Chondrocyte (in vitro differentiated cells): Measurements from ENCODE around the gene APRT. TPM values are rescaled to one million over a fixed set of nuclear protein-coding genes. Genes with fewer than 3 reads are reported as not detected.
"Not testable (repeated sequence)": the region's sequence is repeated elsewhere in the genome, so short reads cannot be mapped to it uniquely, and the experiment has no call there.

ENCODE experiments used
- DNase-seq: peaks from one replicate; pipeline ENCODE4 v3.0.0; 2021; ENCODE audit warnings: mixed read lengths, low spot score
- H3K27ac Mint-ChIP-seq: one replicate; pipeline ENCODE4 v1.8.0; 2021; ENCODE audit warnings: mild to moderate bottlenecking, moderate library complexity, mixed read lengths; ENCODE audit not compliant: unreplicated experiment
- H3K27me3 Mint-ChIP-seq: 2 replicates; pipeline ENCODE4 v1.8.0; 2021; ENCODE audit warnings: low read depth, mixed read lengths
- H3K36me3 Mint-ChIP-seq: 2 replicates; pipeline ENCODE4 v1.8.0; 2021; ENCODE audit warnings: low read depth, mixed read lengths
- H3K4me1 Mint-ChIP-seq: 2 replicates; pipeline ENCODE4 v1.8.0; 2021; ENCODE audit warnings: low read depth, mild to moderate bottlenecking, mixed read lengths
- H3K4me3 Mint-ChIP-seq: one replicate; pipeline ENCODE4 v1.8.0; 2021; ENCODE audit warnings: mild to moderate bottlenecking, moderate library complexity, mixed read lengths; ENCODE audit not compliant: unreplicated experiment
- H3K9me3 Mint-ChIP-seq: 2 replicates; pipeline ENCODE4 v1.8.0; 2021; ENCODE audit warnings: low read depth, mixed read lengths
- total RNA-seq: library from RNA; stranded (reverse); gene quantifications from 3 replicates; pipeline ENCODE4 v1.2.1, GENCODE V29; 2021
- TF ChIP-seq, protein P1 (sequence below): fragments of 200-600 bp; sonication (generic); IDR thresholded peaks from 2 replicates; pipeline ENCODE4 v1.5.0; 2021; ENCODE audit warnings: antibody characterized with exemption, mild to moderate bottlenecking, moderate library complexity

Gene APRT
- total RNA-seq, 1 donor from 2014 or later: 68.8 TPM

DNA sequence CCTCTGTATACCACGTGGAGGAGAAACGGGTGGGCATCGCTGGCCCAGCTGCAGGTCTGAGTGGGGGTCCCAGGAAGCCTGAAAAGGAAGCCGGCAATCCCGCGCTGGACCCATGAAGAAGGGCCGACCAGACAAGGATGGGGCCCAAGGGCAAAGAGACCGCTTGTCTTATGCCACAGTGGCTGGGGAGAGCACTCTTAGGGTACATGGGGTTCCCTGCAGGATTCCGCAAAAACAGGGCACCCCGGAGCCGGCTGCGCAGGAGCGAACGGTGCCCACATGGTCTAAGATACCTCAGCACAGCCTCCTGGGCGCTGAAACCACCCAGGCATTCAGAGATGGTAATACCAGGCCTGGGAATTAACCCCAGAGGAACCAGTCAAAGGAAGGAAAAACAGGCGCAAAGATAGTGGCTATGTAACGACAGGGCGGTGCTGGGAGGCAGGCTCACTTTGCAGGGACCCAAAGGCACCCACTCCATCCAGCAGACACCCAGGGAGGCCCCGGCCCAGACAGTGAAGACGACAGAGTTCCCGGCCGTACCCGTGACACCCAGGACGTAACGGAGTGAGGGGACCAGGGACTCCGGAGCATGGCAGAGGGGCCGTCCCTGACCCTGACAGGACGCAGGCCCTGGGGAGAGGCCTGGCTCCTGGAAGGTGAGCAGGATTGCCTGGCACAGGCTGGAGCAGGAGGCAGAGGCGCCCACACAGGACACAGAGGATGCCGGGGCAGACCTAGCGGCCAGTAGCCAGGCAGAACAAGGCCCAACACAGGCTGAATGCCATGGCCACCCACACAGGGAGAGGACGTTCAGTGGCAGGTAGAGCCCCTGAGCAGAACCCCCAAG lies 37.0 kb downstream of the APRT start:
- TF ChIP-seq, protein P1, sequence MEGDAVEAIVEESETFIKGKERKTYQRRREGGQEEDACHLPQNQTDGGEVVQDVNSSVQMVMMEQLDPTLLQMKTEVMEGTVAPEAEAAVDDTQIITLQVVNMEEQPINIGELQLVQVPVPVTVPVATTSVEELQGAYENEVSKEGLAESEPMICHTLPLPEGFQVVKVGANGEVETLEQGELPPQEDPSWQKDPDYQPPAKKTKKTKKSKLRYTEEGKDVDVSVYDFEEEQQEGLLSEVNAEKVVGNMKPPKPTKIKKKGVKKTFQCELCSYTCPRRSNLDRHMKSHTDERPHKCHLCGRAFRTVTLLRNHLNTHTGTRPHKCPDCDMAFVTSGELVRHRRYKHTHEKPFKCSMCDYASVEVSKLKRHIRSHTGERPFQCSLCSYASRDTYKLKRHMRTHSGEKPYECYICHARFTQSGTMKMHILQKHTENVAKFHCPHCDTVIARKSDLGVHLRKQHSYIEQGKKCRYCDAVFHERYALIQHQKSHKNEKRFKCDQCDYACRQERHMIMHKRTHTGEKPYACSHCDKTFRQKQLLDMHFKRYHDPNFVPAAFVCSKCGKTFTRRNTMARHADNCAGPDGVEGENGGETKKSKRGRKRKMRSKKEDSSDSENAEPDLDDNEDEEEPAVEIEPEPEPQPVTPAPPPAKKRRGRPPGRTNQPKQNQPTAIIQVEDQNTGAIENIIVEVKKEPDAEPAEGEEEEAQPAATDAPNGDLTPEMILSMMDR: no peak
- no peak overlapping the region for H3K4me3 Mint-ChIP-seq
- H3K4me1 Mint-ChIP-seq: peaks cover 76% of the 10 kb centered on the region
- H3K27ac Mint-ChIP-seq: no peak overlapping the region
- no peaks in the 10 kb centered on the region for H3K27me3 Mint-ChIP-seq
- no peaks in the 10 kb centered on the region for H3K9me3 Mint-ChIP-seq
- no peaks in the 10 kb centered on the region for H3K36me3 Mint-ChIP-seq
- no peak for DNase-seq

DNA sequence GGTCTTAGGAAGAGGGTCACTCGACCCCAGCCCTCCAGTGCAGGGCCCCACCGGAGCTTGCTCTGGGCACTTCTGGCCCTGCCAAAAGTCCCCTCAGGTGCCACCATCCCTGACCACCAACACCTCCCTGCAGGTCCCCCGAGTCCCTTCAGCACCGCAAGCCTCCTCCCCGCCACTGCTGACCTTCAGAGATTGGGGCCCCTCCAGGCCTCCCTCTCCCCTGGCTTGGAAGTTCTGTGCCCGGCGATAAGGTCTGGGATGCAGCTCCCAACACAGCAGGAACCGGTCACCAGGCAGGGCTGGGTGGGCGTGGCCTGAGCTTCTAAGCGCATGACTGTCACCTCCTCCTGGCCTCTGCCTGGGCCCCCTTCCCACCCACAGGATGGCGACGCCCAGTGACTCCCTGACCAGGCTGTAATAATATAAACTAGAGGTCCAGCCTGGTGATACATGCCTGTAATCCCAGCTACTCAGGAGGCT lies 37.9 kb downstream of the APRT start:
- Mint-ChIP-seq H3K4me3 (peak overlapping the region; percentile 53), H3K27me3 (no peaks in the 10 kb centered on the region), H3K4me1 (peaks cover 78% of the 10 kb centered on the region), H3K27ac (peak overlapping the region; percentile 86), H3K36me3 (no peaks in the 10 kb centered on the region), H3K9me3 (no peaks in the 10 kb centered on the region)
- DNase-seq: no peak
- TF ChIP-seq, protein P1: no peak

DNA sequence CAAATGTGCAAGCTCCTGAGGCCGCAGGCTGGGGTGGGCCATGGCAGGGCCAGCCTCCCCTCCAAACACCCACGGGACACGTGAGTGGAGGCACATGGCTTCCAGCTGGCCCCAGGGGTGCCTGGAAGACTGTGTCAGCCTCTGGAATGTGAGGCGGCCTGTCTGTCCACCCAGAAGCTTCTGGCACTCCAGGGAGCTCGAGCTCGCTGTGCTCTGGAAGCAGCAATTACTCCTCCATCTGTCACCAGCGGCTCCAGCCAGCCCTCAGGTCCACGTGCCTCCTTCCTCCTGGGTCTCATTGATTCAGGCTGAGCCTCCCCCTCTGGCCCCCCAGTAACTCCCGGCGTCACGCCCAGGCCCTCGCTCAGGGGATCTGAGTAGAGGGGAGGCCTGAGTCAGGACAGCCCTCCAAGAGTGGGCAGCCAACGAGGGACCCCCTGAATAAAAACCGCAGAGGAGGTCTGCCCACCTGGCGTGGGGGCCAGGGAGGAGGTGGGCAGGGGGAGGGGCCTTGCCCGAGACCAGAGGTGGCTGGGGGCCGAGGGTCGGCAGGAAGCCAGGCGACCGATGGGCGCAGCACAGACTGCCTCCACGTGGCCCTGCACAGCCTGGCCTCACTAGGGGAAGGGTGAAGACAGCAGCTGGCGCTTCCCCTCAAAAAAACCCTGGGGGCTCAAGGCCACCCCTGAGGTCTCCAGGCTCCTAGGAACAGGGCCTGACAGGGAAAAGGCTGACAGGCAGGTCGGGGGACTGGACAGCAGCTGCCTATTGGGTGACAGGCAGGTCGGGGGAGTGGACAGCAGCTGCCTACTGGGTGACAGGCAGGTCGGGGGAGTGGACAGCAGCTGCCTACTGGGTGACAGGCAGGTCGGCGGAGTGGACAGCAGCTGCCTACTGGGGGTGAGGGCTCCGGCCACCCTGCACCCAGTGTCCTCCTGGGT lies 38.6 kb downstream of the APRT start:
- DNase-seq: no peak
- H3K36me3 Mint-ChIP-seq: no peaks in the 10 kb centered on the region
- H3K9me3 Mint-ChIP-seq: no peaks in the 10 kb centered on the region
- no peaks in the 10 kb centered on the region for H3K27me3 Mint-ChIP-seq
- H3K4me3 Mint-ChIP-seq: peak overlapping the region; percentile 56
- peaks cover 80% of the 10 kb centered on the region for H3K4me1 Mint-ChIP-seq
- TF ChIP-seq, protein P1: no peak
- H3K27ac Mint-ChIP-seq: peak overlapping the region; percentile 98

DNA sequence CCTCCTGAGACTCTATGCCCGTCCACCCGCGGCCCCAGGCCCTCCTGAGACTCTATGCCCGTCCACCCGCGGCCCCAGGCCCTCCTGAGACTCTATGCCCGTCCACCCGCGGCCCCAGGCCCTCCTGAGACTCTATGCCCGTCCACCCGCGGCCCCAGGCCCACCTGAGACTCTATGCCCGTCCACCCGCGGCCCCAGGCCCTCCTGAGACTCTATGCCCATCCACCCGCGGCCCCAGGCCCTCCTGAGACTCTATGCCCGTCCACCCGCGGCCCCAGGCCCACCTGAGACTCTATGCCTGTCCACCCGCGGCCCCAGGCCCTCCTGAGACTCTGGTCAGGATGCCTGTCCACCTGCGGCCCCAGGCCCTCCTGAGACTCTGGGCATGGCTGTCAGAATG lies 39.9 kb downstream of the APRT start:
- not testable (repeated sequence) for H3K4me3 Mint-ChIP-seq, H3K27me3 Mint-ChIP-seq, H3K36me3 Mint-ChIP-seq, DNase-seq, H3K9me3 Mint-ChIP-seq
- H3K4me1 Mint-ChIP-seq: peaks cover 86% of the 10 kb centered on the region
- peak overlapping the region; percentile 32 for H3K27ac Mint-ChIP-seq

DNA sequence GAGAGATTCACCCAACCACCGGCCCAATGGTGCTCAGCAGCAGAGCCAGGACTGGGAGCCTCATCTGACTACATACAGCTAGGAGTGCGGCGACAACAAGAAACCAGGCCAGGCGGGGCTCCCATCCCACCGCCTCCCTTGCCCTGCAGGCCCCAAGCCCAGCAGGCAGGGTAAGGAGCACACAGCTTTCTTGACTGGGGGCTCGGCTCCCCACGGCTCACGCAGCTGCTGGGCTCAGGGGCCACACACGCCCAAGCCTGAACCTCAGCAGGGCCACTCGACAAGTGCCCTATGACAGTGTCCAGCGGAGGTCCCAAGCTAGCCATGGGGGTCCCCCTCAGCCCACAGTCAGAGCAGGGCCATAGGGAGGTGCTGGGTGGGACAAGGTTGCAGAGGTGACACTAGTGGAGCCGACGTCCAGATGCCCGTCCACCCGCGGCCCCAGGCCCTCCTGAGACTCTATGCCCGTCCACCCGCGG lies 40.4 kb downstream of the APRT start:
- Mint-ChIP-seq H3K36me3 (no peaks in the 10 kb centered on the region), H3K4me3 (peak overlapping the region; percentile 31), H3K9me3 (no peaks in the 10 kb centered on the region), H3K4me1 (peaks cover 83% of the 10 kb centered on the region), H3K27me3 (no peaks in the 10 kb centered on the region), H3K27ac (peak overlapping the region; percentile 92)
- no peak for DNase-seq
- TF ChIP-seq, protein P1: no peak
